Activated CD4-positive, alpha-beta T cell treated with anti-CD3 and anti-CD28 coated beads for 4 hours (primary cell): ENCODE measurements around the gene ZMIZ1.

Source experiments
- DNase-seq, 2 donors: peaks; one replicate each; pipeline ENCODE4 v3.0.0-alpha.2; 2020

ZMIZ1 gene

GRCh38 chr10:79254333-79255006 lies 185.7 kb downstream of the ZMIZ1 start:
- no peak for DNase-seq

- DNase-seq = no peak
These were observed 186.3 kb downstream of the ZMIZ1 start for GRCh38 chr10:79255007-79255507.

GRCh38 chr10:79256264-79256806 lies 187.6 kb downstream of the ZMIZ1 start:
- DNase-seq = no peak

- no peak for DNase-seq
These were observed 190.1 kb downstream of the ZMIZ1 start for GRCh38 chr10:79258894-79259293.

- DNase-seq = no peak
These were observed 191.1 kb downstream of the ZMIZ1 start for GRCh38 chr10:79259834-79260233.

- DNase-seq = no peak
These were observed 192.3 kb downstream of the ZMIZ1 start for GRCh38 chr10:79260811-79261740.

- no peak for DNase-seq
These were observed 193.4 kb downstream of the ZMIZ1 start for GRCh38 chr10:79262131-79262530.

- no peak for DNase-seq
These were observed 194.4 kb downstream of the ZMIZ1 start for GRCh38 chr10:79262959-79263746.

- DNase-seq = no peak
These were observed 195.2 kb downstream of the ZMIZ1 start for GRCh38 chr10:79263939-79264338.

- no peak for DNase-seq
These were observed 196.2 kb downstream of the ZMIZ1 start for GRCh38 chr10:79264942-79265341.

- no peak for DNase-seq
These were observed 197.3 kb downstream of the ZMIZ1 start for GRCh38 chr10:79266084-79266483.

- DNase-seq = no peak
These were observed 198.0 kb downstream of the ZMIZ1 start for GRCh38 chr10:79266543-79267312.

GRCh38 chr10:79267499-79267898 lies 198.7 kb downstream of the ZMIZ1 start:
- no peak for DNase-seq

GRCh38 chr10:79268161-79268601 lies 199.4 kb downstream of the ZMIZ1 start:
- no peak for DNase-seq

- no peak for DNase-seq
These were observed 200.0 kb downstream of the ZMIZ1 start for GRCh38 chr10:79268742-79269141.

- no peak for DNase-seq
These were observed 200.7 kb downstream of the ZMIZ1 start for GRCh38 chr10:79269443-79269842.

- no peak for DNase-seq
These were observed 201.2 kb downstream of the ZMIZ1 start for GRCh38 chr10:79269969-79270368.

- DNase-seq = no peak
These were observed 201.9 kb downstream of the ZMIZ1 start for GRCh38 chr10:79270466-79271246.

GRCh38 chr10:79272353-79272752 lies 203.6 kb downstream of the ZMIZ1 start:
- DNase-seq = no peak

GRCh38 chr10:79273604-79274003 lies 204.8 kb downstream of the ZMIZ1 start:
- no peak for DNase-seq
